Stimulated activated CD8-positive, alpha-beta memory T cell treated with anti-CD3 and anti-CD28 coated beads, Interleukin-15, amount 100 ng/mL, for 1 hour (primary cell): Measurements from ENCODE around the gene SLC7A8.
"Not testable (repeated sequence)": the region's sequence is repeated elsewhere in the genome, so short reads cannot be mapped to it uniquely, and the experiment has no call there.

Source experiments
- DNase-seq: peaks from one replicate; pipeline ENCODE4 v3.0.0-alpha.2; 2020; ENCODE audit warnings: low read depth

Gene SLC7A8

DNA sequence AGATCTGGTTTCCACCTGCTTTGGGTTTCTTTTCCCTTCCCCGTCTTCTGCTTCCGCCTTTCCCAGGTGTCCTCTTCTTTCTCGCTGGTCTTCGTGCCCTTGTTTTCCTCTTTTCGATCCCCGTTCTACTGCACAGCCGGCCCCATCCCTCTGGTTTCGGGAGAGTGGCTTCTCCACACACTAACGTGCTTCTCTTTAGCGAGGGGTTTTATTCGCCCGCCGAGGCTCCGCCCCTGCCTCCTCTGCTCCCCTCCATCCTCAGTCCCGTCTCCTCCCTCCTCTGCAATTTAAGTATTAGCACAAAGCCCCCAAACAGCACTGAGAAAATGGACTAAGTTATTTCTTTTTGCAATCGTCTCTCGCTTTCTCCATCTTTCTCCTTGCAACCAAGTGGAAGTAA is at the start of gene SLC7A8:
TSS of gene SLC7A8 (minus strand) at position 182 of the 400 bp plus-strand sequence. CDS start 746 bp downstream, outside the sequence.
- peak; percentile 8 for DNase-seq

DNA sequence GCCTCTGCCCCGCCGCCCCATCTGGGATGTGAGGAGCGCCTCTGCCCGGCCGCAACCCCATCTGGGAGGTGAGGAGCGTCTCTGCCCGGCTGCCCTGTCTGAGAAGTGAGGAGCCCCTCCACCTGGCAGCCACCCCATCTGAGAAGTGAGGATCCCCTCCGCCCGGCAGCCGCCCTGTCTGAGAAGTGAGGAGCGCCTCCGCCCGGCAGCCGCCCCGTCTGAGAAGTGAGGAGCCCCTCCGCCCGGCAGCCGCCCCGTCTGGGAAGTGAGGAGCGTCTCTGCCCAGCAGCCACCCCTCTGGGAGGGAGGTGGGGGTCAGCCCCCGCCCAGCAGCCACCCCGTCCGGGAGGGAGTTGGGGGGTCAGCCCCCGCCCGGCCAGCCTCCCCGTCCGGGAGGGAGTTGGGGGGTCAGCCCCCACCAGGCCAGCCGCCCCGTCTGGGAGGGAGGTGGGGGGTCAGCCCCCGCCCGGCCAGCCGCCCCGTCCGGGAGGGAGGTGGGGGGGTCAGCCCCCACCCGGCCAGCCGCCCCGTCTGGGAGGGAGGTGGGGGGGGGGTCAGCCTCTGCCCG is 48.9 kb upstream of the SLC7A8 start:
- DNase-seq = not testable (repeated sequence)

DNA sequence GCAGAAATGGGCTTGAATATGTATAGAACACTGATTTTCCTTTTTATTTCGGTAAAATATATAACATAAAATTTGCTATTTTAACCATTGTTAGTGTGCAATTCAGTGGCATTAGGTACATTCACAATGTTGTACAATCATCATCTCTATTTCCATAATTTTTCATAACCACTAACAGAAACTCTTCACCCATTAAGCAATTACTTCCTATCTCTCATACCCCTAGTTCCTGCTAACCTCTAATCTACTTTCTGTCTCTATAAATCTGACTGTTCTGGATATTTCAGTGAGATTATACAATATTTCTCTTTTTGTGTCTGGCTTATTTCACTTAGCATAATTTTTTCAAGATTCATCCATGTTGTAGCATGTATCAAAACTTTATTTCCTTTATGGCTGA is 45.4 kb upstream of the SLC7A8 start:
- DNase-seq = no peak

DNA sequence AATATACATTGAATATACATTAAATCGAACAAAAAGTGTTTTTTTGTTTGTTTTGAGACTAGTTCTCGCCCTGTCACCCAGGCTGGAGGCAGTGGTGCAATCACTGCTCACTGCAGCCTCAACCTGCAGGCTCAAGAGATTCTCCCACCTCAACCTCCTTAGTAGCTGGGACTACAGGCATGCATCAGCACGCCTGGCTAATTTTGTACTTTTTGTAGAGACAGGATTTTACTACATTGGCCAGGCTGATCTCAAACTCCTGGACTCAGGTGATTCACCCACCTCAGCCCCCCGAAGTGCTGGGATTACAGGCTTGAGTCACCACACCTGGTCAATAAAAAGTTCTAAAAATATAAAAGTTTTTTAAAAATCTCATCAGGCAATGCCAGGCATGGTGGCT is 44.1 kb upstream of the SLC7A8 start:
- no peak for DNase-seq

DNA sequence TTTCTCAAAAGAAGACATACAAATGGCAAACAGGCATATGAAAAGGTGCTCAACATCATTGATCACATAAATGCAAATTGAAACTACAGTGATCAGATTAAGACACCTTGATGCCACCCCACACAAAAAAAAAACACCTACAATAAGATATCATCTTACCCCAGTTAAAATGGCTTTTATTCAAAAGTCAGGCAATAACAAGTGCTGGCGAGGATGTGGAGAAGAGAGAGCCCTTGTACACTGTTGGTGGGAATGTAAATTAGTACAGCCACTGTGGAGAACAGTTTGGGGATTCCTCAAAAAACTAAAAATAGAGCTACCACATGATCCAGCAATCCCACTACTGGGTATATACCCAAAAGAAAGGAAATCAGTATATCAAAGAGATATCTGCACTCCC is 41.5 kb upstream of the SLC7A8 start:
- not testable (repeated sequence) for DNase-seq

DNA sequence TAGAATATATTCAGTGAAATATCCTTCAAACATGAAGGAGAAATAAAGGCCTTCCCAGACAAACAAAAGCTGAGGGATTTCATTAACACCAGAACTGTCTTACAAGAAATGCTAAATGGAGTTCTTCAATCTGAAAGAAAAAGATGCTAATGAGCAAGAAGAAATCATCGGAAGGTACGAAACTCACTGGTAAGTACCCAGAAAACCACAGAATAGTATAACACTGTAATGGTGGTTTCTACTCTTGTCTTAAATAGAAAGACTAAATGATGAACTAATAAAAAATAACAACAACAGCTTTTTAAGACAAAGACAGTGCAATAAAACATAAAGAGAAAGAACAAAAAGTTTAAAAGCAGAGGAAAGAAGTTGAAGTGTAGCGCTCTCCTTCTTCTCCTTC is 35.6 kb upstream of the SLC7A8 start:
- DNase-seq = no peak

DNA sequence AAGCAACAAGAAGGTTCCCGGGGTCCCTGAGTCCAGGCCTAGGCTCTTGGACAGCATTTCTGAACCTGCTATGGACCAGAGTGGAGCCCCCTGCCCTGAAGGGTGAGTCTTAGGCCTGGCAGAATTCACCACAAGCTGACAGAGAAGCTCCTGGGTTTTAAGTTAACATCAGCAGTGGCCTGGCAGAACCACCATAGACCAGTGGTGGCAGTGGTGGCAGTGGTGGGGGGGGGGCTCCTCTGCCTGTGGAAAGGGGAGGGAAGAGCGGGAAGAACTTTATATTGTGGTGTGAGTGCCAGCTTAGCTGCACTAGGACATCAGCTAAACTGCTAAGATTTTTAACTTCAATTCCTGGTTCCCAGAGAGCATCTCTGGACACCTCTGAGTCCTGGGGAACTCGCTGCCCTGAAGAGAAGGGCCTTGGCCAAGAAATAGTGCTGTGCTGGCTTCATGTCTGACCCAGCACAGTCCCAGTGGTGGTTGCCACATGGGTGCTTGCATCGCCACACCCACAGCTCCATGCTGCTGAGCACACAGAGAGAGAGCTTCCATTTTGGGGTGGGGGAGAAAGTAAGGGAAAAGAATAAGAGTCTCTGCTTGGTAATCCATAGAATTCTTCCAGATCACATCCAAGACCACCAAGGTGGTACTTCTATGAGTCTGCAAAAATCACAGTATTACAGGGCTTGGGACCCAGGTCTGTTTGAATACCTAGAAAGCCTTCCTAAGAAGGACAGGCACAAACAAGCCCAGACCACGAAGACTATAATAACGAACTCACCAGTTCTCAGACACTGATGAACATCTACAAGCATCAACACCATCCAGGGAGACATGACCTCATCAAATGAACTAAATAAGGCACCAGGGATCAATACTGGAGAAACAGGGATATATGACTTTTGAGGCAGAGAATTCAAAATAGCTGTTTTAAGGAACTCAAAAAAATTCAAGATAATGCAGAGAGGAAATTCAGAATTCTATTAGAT is 33.9 kb upstream of the SLC7A8 start:
- DNase-seq = no peak

DNA sequence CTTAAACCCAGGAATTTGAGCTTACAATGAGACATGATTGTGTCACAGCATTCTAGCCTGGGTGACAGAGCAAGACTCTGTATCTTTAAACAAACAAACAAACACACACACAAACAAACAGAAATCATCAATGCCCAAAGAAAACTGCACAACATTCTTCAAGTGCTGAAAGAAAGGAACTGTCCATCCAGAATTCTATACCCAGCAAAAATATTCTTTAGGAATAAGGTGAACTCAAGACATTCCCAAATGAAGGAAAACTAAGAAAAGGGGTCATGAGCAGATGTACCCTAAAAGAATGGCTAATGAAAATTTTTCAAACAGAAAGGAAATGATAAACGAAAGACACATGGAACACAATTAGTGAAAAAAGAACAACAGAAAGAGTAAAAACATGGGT is 32.0 kb upstream of the SLC7A8 start:
- no peak for DNase-seq

DNA sequence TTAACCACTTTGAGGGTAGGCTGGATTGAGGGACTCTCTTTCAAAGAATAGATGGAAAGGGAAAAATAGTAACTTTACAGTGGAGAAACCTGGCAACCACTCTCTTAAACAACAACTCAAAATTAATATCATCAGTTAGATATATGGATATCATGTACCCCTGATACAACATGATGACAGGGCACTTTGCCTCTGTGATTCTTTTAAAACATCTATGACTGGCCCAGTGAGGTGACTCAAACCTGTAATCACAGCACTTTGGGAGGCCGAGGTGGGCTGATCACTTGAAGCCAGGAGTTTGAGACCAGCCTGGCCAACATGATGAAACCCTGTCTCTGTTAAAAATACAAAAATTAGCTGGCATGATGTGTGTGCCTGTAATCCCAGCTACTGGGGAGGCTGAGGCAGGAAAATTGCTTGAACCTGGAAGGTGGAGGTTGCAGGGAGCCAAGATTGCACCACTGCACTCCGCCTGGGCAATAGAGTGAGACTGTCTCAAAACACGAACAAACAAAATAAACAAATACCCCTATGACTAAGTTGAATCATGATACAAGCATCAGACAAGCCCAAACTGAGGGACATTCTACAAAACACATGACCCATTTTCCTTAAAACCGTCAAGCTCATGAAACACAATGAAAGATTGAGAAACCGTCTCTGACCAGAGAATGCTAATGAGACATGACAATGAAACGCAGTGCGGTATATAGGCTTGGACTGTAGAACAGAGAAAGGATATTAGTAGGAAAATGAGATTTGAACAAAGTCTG is 26.4 kb upstream of the SLC7A8 start:
- no peak for DNase-seq

DNA sequence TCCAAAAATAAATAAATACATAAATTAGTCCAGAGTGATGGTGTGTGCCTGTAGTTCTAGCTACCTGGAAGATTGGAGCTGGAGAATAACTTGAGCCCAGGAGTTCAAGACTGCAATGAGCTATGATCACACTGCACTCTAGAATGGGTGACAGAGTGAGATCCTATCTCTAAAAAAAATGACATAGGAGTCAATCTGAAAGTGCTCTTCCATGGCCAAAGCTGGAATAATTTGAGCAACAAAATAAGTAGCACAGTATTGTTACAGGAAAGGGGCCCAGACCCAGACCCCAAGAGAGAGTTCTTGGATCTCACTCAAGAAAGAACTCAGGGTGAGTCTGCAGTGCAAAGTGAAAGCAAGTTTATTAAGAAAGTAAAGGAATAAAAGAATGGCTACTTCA is 24.9 kb upstream of the SLC7A8 start:
- no peak for DNase-seq

DNA sequence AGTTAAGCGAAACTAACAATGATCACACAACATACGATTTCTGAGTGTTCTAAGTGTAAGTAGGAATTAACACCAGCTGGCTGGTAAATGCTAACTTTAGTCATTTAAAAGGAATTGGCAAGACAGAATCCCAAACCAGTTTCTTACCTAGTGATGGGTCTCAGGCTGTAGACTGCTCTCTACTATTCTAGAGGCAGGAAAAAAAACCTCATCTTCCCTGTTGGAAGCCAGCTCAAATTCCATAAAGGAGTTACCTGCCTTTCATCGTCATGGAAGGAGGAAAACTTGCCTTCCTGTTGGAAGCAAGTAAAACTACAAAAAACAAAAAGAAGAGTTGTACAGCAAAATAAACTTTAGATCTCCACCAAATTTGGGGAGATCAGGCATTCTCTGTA is 23.7 kb upstream of the SLC7A8 start:
- no peak for DNase-seq

DNA sequence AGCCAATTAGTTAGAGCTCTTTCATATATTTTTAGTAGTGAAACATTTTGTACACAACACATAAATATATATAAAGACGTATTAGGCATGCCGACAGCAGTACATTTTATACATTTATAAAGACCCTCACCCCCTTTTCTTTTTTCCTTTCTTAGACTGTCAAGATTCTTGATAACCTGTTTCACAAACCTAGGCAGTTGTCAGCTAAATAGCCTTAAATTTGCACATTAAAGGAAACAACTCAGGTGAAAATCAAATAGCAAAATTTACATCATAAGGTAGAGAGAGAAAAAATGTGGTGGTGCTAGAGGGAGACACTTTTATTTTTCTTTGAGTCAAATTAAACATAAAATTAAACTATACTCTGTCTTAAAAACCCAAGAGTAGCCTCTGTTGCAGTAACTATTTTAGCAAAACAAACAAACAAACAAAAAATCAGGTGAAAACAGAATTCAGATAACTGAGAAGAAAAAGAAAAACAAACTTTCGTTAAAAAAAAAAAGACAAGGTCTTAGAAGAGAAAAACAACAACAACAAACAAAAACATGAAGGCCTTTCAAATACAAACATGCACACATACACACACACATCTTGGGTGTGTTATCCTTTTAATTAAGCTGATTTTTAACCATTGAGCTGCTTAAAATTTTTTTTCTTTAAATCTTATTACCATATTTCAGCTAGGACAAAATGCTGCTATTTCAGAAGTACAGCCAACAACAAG is 23.1 kb upstream of the SLC7A8 start:
- no peak for DNase-seq

DNA sequence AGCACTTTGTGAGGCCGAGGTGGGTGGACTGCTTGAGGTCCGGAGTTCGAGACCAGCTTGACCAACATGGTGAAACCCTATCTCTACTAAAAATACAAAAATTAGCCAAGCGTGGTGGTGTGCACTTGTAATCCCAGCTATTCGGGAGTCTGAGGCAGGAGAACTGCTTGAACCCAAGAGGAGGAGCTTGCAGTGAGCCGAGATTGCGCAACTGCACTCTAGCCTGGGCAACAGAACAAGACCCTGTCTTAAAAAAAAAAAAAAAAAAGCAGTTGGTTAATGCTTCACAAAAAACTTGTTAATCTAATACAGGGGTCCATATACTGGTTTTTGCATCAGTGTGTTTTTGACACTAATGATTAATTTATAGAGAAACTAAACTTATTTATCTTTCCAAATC is 18.5 kb upstream of the SLC7A8 start:
- DNase-seq = no peak

DNA sequence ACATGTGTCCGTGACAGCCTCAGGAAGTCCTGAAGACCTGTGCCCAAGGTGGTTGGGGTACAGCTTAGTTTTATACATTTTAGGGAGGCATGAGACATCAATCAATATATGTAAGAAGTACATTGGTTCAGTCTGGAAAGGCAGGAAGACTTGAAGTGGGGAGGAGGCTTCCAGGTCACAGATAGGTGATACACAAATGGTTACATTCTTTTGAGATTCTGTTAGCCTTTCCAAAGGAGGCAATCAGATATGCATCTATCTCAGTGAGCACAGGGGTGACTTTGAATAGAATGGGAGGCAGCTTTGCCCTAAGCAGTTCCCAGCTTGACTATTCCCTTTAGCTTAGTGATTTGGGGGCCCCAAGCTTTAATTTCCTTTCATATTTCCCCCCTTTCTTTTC is 15.7 kb upstream of the SLC7A8 start:
- not testable (repeated sequence) for DNase-seq

DNA sequence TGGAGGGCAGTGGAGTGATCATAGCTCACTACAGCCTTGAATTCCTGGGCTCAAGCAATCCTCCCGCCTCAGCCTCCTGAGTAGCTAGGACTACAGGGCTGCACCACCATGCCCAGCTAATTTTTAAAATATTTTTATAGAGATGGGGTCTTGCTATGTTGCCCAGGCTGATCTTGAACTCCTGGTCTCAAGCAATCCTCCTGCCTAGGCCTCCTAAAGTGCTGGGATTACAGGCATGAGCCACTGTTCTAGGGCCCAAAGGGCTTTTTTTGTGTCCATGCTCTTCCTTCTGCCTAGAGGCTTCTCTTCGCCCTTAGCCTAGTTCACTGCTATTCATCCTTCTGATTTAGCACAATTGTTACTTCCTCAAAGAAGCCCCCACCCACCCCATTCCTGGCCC is 13.0 kb upstream of the SLC7A8 start:
- DNase-seq = not testable (repeated sequence)

DNA sequence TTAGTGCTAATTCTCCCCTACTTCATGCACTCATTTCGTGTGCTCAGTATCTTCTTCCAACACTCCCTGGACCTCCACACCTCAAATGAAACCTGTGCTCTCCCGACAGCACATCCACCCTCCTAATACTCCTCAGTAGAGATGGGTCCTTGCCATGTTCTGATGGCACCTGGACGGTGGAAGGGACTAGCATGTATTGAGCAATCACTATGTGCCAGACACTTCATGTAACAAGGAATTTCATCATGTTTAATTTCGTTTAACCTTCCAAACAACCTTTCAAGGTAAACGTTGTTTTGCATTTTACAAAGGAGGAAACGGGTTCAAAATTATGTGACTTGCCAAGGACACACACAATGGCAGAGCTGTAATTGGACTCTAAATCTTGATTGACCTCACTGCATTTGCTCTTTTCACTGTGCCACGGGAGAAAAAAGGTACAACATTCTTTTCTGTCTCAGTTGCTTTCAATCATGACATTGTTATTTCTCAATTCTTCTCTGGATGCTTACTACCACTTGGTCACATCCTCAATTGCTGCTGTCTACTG is 12.2 kb upstream of the SLC7A8 start:
- DNase-seq = no peak

DNA sequence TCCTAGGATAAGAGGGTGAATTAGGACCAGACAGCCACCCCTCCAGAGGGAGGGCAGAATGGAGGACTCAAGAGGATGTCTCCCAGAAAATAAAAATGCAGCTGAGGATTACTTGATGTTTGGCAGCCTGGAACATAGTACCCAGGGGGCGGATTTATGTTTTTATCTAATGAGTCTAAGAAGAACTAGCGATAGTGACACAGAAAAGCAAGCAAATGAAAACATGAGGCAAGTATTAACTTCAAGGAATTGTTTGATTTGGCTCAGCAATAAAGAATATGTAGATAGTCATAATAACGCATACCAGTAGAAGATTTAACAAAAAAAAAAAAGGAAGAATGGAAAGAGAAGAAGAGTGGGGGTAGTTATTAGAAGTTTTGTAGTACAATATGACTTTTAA is 10.0 kb upstream of the SLC7A8 start:
- DNase-seq = no peak

DNA sequence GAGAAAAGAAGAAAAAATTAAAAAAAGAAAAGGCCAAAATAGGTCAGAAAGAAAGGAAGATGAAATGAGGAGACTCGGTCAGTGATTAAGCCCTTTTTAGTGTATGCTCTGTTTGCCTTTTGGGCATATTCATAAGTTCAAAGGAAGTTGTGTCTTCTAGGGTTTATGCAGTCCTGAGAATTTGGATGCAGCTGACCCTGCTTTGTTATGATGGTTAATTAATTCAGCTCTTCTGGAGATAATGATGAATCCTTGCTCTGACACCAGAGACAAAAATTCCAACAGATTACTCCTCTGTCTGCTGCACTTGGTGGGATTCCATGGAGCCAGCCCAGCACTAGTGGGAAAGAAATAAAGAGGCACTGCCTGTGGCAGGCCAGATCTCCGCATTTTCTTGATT is 4.5 kb upstream of the SLC7A8 start:
- no peak for DNase-seq

DNA sequence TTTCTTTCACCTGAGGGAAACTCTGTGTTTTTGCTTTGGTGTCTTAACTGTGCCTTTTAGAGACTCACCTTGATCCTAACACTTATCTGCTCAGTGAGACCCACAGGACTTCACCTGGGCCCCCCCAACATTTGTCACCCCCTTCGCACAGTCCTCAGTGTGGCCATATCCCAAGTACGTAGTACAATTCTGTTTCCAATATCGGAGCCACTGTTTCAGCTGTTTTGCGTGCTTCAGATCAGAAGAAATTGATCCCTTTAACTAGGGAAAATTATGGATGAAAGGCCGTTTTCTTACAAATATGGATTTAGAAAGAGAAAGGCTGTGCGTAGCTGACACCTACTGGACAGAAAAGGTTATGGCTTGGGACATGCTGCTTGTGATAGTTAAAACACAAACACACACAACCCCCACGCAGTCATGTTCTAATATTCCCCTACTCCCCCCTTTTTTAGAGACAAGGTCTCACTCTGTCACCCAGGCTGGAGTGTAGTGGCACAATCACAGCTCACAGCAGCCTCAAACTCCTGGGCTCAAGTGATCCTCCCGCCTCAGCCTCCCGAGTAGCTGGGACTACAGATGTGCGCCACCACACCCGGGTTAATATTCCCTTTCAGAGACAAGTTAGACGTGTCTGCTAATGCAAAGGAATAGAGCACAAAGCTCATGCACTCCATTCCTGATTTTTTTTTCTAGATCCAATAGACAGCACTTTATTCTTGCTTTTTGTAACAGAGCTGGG is 3.6 kb upstream of the SLC7A8 start:
- DNase-seq = no peak

DNA sequence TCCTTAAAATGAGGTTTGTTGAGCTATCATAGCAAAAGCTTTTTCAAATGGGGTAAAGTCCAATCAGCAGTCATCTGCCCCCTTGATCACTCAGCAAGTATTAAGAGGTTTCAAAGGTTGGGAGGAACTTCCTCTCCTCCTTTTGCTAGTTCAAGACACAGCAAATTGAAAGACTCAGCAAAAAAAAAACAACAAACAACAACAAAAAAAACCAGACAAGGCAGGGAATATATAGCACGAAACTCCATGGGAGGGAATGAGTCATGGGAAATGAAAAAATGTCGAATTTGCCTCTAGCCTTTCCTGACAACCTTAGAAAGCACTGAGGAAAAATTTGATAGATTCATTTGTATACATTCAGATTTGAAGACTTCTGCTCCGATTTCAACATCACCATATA is 1.6 kb upstream of the SLC7A8 start:
- no peak for DNase-seq

DNA sequence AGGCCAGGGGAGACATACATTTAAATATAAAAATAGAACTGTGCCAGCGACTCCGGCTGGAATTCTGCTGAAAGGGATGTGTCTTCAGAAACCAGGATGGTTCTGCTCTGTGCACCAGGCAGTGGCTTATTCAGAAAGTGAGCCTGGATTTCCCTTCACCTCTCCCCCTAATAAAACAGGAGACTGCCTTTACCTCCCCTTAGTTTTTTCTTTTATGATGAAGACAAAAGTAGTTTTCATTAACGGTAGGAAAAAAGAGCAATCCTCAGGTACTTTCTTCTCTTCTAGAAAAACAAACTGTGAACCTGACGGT is 346 bp downstream of the SLC7A8 start:
- no peak for DNase-seq
